GM23248 (cell line): ENCODE results near the gene NXPH2.

Experiments
- EZH2 ChIP-seq: fragments of 200-600 bp; sonication (generic); IDR thresholded peaks from 2 replicates; pipeline ENCODE4 v1.6.1; 2018; ENCODE audit warnings: antibody characterized with exemption, mild to moderate bottlenecking; ENCODE audit not compliant: insufficient read depth, poor library complexity, severe bottlenecking
- EZH2phosphoT487 ChIP-seq: fragments of 200-600 bp; sonication (generic); IDR thresholded peaks from 2 replicates; pipeline ENCODE4 v1.6.1; 2018; ENCODE audit warnings: antibody characterized with exemption, moderate library complexity, mild to moderate bottlenecking, low read depth; ENCODE audit not compliant: insufficient read depth

GRCh38 chr2:138763971-138764370 is 16.2 kb downstream of the NXPH2 start:
- no peak for TF ChIP-seq EZH2
- TF ChIP-seq EZH2phosphoT487, result no peak
